SK-N-SH (cell line): Measurements from ENCODE around the gene SOX9. TPM values are rescaled to one million over a fixed set of nuclear protein-coding genes. Genes with fewer than 3 reads are reported as not detected.

Source experiments
- CTCF ChIA-PET: fragments of 300-600, 350-600 bp; formaldehyde crosslinking; extraction: SDS; loops from one replicate; lab custom pipeline; 2021; lab: Yijun Ruan, JAX
- POLR2A ChIA-PET: fragments of 350-600 bp; sonication (Branson Sonifier 250); formaldehyde crosslinking; extraction: SDS; loops from one replicate; lab custom pipeline; 2020; ENCODE audit warnings: antibody characterized with exemption, inconsistent platforms; lab: Yijun Ruan, JAX
- DNase-seq: peaks from one replicate; pipeline ENCODE4 v3.0.0; 2012
- H2AFZ ChIP-seq: fragments of 200-600 bp; sonication (generic); 2 replicates; pipeline ENCODE4 v1.8.1; 2016; ENCODE audit warnings: antibody characterized with exemption, mild to moderate bottlenecking, low read depth
- H3F3A ChIP-seq: fragments of 200-600 bp; sonication (generic); replicated peaks from 2 replicates; pipeline ENCODE3; 2016; ENCODE audit warnings: antibody characterized with exemption, mild to moderate bottlenecking; ENCODE audit not compliant: insufficient read depth
- H3K27ac ChIP-seq, 2 experiments: fragments of 200-500 bp in 1 of 2; fragments of 200-600 bp in 1 of 2; sonication (Bioruptor generic) in 1 of 2; sonication (generic), shearing (Covaris generic) in 1 of 2; 2 replicates each; pipeline versions ENCODE4 v1.5.1 to v1.6.1; 2014 to 2016; ENCODE audit warnings: low read depth in 2 of 2, inconsistent platforms in 1 of 2, low read length in 1 of 2, mild to moderate bottlenecking in 1 of 2, mixed read lengths in 1 of 2
- H3K27me3 ChIP-seq: fragments of 200-600 bp; sonication (generic), shearing (Covaris generic); 2 replicates; pipeline ENCODE4 v1.6.1; 2016; ENCODE audit warnings: mixed run types; ENCODE audit not compliant: insufficient read depth
- H3K36me3 ChIP-seq, 2 experiments: fragments of 200-500 bp in 1 of 2; fragments of 200-600 bp in 1 of 2; sonication (Bioruptor generic) in 1 of 2; sonication (generic) in 1 of 2; replicated peaks in 1 of 2; 2 replicates each; pipeline versions ENCODE3 to v1.5.1; 2014 to 2016; ENCODE audit warnings: low read length in 1 of 2, mild to moderate bottlenecking in 1 of 2; ENCODE audit not compliant: insufficient read depth in 2 of 2, control insufficient read depth in 1 of 2
- H3K4me1 ChIP-seq, 2 experiments: fragments of 200-500 bp in 1 of 2; fragments of 200-600 bp in 1 of 2; sonication (Bioruptor generic) in 1 of 2; sonication (generic), shearing (Covaris generic) in 1 of 2; 2 replicates each; pipeline versions ENCODE4 v1.5.1 to v1.6.1; 2014 to 2016; ENCODE audit warnings: low read depth in 1 of 2, low read length in 1 of 2, mixed run types in 1 of 2; ENCODE audit not compliant: insufficient read depth in 2 of 2, control insufficient read depth in 1 of 2
- H3K4me2 ChIP-seq: fragments of 200-600 bp; sonication (generic), shearing (Covaris generic); 2 replicates; pipeline ENCODE4 v1.6.1; 2017; ENCODE audit warnings: mixed run types
- H3K4me3 ChIP-seq, 2 experiments: fragments of 200-500 bp in 1 of 2; fragments of 200-600 bp in 1 of 2; sonication (Bioruptor generic) in 1 of 2; sonication (generic), shearing (Covaris generic) in 1 of 2; 2 replicates each; pipeline versions ENCODE4 v1.5.1 to v1.8.1; 2014 to 2016; ENCODE audit warnings: low read depth in 2 of 2, inconsistent platforms in 1 of 2, low read length in 1 of 2, mild to moderate bottlenecking in 1 of 2, mixed read lengths in 1 of 2, moderate library complexity in 1 of 2
- H3K79me2 ChIP-seq: fragments of 200-600 bp; sonication (generic); 2 replicates; pipeline ENCODE4 v1.8.1; 2017; ENCODE audit warnings: mild to moderate bottlenecking; ENCODE audit not compliant: insufficient read depth
- H3K9ac ChIP-seq: fragments of 200-600 bp; sonication (generic); 2 replicates; pipeline ENCODE4 v1.6.1; 2017; ENCODE audit warnings: mixed run types
- H3K9me2 ChIP-seq: fragments of 200-600 bp; sonication (generic); 2 replicates; pipeline ENCODE4 v1.6.1; 2017; ENCODE audit warnings: mixed run types
- H3K9me3 ChIP-seq: fragments of 200-600 bp; sonication (generic); 2 replicates; pipeline ENCODE4 v1.6.1; 2017; ENCODE audit warnings: mixed run types, mild to moderate bottlenecking, moderate library complexity
- H4K20me1 ChIP-seq: fragments of 200-600 bp; sonication (generic); 2 replicates; pipeline ENCODE4 v1.6.1; 2017; ENCODE audit warnings: mild to moderate bottlenecking, mixed run types; ENCODE audit not compliant: insufficient read depth
- CTCF ChIP-seq: fragments of 200-600 bp; sonication (generic); IDR thresholded peaks from 2 replicates; pipeline ENCODE4 v1.6.1; 2017; ENCODE audit warnings: antibody characterized with exemption, mild to moderate bottlenecking, moderate library complexity
- ELF1 ChIP-seq: IDR thresholded peaks from 2 replicates; pipeline ENCODE4 v1.4.0; 2012
- GABPA ChIP-seq: IDR thresholded peaks from 2 replicates; pipeline ENCODE4 v1.4.0; 2012; ENCODE audit warnings: low read depth, mild to moderate bottlenecking
- IRF3 ChIP-seq: fragments of 150-350 bp; IDR thresholded peaks from 2 replicates; pipeline ENCODE4 v1.6.1; 2016; ENCODE audit warnings: mild to moderate bottlenecking, low read depth, low read length
- JUND ChIP-seq: IDR thresholded peaks from 2 replicates; pipeline ENCODE4 v1.4.0; 2012
- MXI1 ChIP-seq: IDR thresholded peaks from 2 replicates; pipeline ENCODE4 v1.6.1; 2012; ENCODE audit warnings: mild to moderate bottlenecking, low read depth, low read length, improper control_type of control experiment
- PBX3 ChIP-seq: IDR thresholded peaks from 2 replicates; pipeline ENCODE4; 2012
- RAD21 ChIP-seq: IDR thresholded peaks from 2 replicates; pipeline ENCODE4 v1.6.1; 2012; ENCODE audit warnings: mild to moderate bottlenecking, low read length
- RCOR1 ChIP-seq: fragments of 150-350 bp; IDR thresholded peaks from 2 replicates; pipeline ENCODE4 v1.6.1; 2017; ENCODE audit warnings: antibody characterized with exemption, low read length
- REST ChIP-seq: IDR thresholded peaks from 2 replicates; pipeline ENCODE4 v1.6.1; 2012; ENCODE audit warnings: mild to moderate bottlenecking, low read depth, low read length, moderate library complexity
- RFX5 ChIP-seq: IDR thresholded peaks from 2 replicates; pipeline ENCODE4 v1.6.1; 2012; ENCODE audit warnings: mild to moderate bottlenecking, improper control_type of control experiment, low read length
- SMC3 ChIP-seq: IDR thresholded peaks from 2 replicates; pipeline ENCODE4 v1.6.1; 2012; ENCODE audit warnings: low read depth, low read length, improper control_type of control experiment
- TCF12 ChIP-seq: IDR thresholded peaks from 2 replicates; pipeline ENCODE4 v1.4.0; 2012
- WGBS: methylation state at CpG from one replicate; pipeline ENCODE4 v1.1.6; 2017; ENCODE audit warnings: low lambda C conversion rate; 5-methylcytosine and 5-hydroxymethylcytosine counted together
- polyA plus RNA-seq, 3 experiments: library from polyadenylated mRNA; depleted of rRNA; stranded (reverse); fragments of >200 nt; gene quantifications; 2 replicates each; pipeline ENCODE4 v1.2.3, GENCODE V29; 2012

SOX9 gene
- polyA plus RNA-seq, 1 of the 3 experiments (the other 2 are of a cell fraction): 35.3 TPM

GRCh38 chr17:72144101-72144500 lies 23.3 kb downstream of the SOX9 start:
- H3K9ac ChIP-seq: no peak overlapping the region
- DNase-seq: no peak
- no peaks in the 10 kb centered on the region for H3K79me2 ChIP-seq
- no peaks in the 10 kb centered on the region for H3K36me3 ChIP-seq
- H2AFZ ChIP-seq: no peak overlapping the region
- peaks cover 5% of the 10 kb centered on the region for H3F3A ChIP-seq
- POLR2A ChIA-PET: no interaction called here
- H4K20me1 ChIP-seq: no peaks in the 10 kb centered on the region
- H3K27me3 ChIP-seq: no peaks in the 10 kb centered on the region
- H3K9me3 ChIP-seq: no peaks in the 10 kb centered on the region
- no peaks in the 10 kb centered on the region for H3K9me2 ChIP-seq
- WGBS: 56% methylated on average over 2 of the region's 2 CpGs
- CTCF ChIA-PET: interaction anchor here (0.7 to 0.8 kb wide), 2 partner anchors 283 to 671 kb away, joined by 3 read pairs; no protein-coding TSS in a partner anchor
- no peak overlapping the region for H3K4me2 ChIP-seq
- H3K4me3 ChIP-seq: no peak overlapping the region
- no peak overlapping the region for H3K27ac ChIP-seq
- peaks cover 0 to 4% of the 10 kb centered on the region in 2 experiments; a peak in 1 of 4 replicates for H3K4me1 ChIP-seq
- TF ChIP-seq JUND: no peak
- TF ChIP-seq TCF12: no peak
- TF ChIP-seq RFX5: no peak
- no peak for TF ChIP-seq CTCF
- TF ChIP-seq RCOR1: no peak
- TF ChIP-seq GABPA: no peak
- TF ChIP-seq SMC3: no peak
- TF ChIP-seq IRF3: no peak
- TF ChIP-seq PBX3: no peak
- no peak for TF ChIP-seq RAD21

GRCh38 chr17:72145562-72145961 lies 24.7 kb downstream of the SOX9 start:
- no peaks in the 10 kb centered on the region for H4K20me1 ChIP-seq
- WGBS: 90% methylated on average over 3 of the region's 3 CpGs
- no peak overlapping the region for H3K9ac ChIP-seq
- no peak overlapping the region for H3K27ac ChIP-seq
- TF ChIP-seq ELF1 (no peak), PBX3 (no peak), MXI1 (no peak), REST (no peak), RCOR1 (no peak), GABPA (no peak)
- H3K4me1 ChIP-seq: peaks cover 0 to 5% of the 10 kb centered on the region in 2 experiments; a peak in 1 of 4 replicates
- no peak for DNase-seq
- ChIA-PET CTCF (no interaction called here), POLR2A (no interaction called here)
- no peaks in the 10 kb centered on the region for H3K9me2 ChIP-seq
- no peaks in the 10 kb centered on the region for H3K9me3 ChIP-seq
- no peak overlapping the region for H3K4me2 ChIP-seq
- no peaks in the 10 kb centered on the region for H3K79me2 ChIP-seq
- no peaks in the 10 kb centered on the region for H3K27me3 ChIP-seq
- no peaks in the 10 kb centered on the region for H3K36me3 ChIP-seq
- no peak overlapping the region for H2AFZ ChIP-seq
- no peak overlapping the region for H3K4me3 ChIP-seq
- H3F3A ChIP-seq: peaks cover 5% of the 10 kb centered on the region
